Measurements from ENCODE around the gene YRDC.

GRCh38 chr1:37793773-37794371 is 14.1 kb downstream of the YRDC start, which contains the start of gene MANEAL:
- TF ChIP-seq EZH2 (IDR thresholded peaks at IDR 0.05) (no peak), CTCF (IDR thresholded peaks at IDR 0.05) (no peak)
